Tibial nerve (tissue), 4 donors: ENCODE data around the gene SYT1.

Experiments used
- CTCF ChIP-seq, 5 experiments: fragments of 200-600 bp in 3 of 5; fragments of 450-650 bp in 2 of 5; sonication (generic) in 3 of 5; IDR thresholded peaks; one replicate each; pipeline ENCODE4 v1.5.1; 2016 to 2019; ENCODE audit warnings: antibody characterized with exemption in 5 of 5, mild to moderate bottlenecking in 3 of 5, moderate library complexity in 2 of 5
- EP300 ChIP-seq, 2 donors: sonication (generic); formaldehyde crosslinking; IDR thresholded peaks; one replicate each; pipeline ENCODE4 v1.6.1; 2017; ENCODE audit warnings: antibody characterized with exemption in 2 of 2, mild to moderate bottlenecking in 1 of 2
- POLR2A ChIP-seq, 2 donors: fragments of 450-650 bp; IDR thresholded peaks; one replicate each; pipeline ENCODE4 v1.6.1; 2017; ENCODE audit warnings: antibody characterized with exemption in 2 of 2, mild to moderate bottlenecking in 2 of 2, moderate library complexity in 2 of 2

GRCh38 chr12:79374545-79374944 lies 510.0 kb downstream of the SYT1 start:
- no peak for TF ChIP-seq POLR2A (IDR thresholded peaks at IDR 0.05)
- no peak for TF ChIP-seq EP300 (IDR thresholded peaks at IDR 0.05)
- no peak for TF ChIP-seq CTCF (IDR thresholded peaks at IDR 0.05)
